D721Med (cell line): ENCODE data around the gene AP2A2.

Experiments used
- DNase-seq: peaks from one replicate; pipeline ENCODE4 v3.0.0; 2011; ENCODE audit warnings: low spot score; ENCODE audit not compliant: insufficient read length
- FAIRE-seq: peaks from 2 replicates; lab custom pipeline; 2011; peaks lifted over from hg19 to GRCh38; lab: Jason Lieb, UNC
- TF ChIP-seq, protein P1 (sequence below): IDR thresholded peaks from 2 replicates; pipeline ENCODE4 v1.5.1; 2012; ENCODE audit warnings: mild to moderate bottlenecking, control low read depth; ENCODE audit not compliant: insufficient read depth; ENCODE audit errors: missing control alignments

Gene AP2A2

DNA sequence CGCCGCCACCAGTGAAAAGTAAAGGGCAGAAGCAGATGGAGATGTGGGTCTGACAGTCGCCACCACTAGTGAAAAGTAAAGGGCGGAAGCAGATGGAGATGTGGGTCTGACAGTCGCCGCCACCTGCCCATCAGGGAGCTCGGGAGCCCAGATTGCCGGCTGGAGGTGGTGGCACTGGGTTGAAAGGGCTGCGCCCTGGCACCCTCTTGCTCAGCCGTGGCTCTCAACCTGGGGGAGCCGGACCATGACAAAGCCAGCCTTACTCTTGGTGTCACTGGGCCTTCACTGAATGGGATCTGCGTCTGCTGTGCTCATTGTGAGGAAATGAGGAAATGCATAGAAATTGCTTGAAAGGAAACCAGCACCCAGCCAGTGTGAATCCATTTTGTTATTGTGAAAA lies 36.3 kb downstream of the AP2A2 start:
- FAIRE-seq (no peak), DNase-seq (no peak)
- TF ChIP-seq, protein P1, sequence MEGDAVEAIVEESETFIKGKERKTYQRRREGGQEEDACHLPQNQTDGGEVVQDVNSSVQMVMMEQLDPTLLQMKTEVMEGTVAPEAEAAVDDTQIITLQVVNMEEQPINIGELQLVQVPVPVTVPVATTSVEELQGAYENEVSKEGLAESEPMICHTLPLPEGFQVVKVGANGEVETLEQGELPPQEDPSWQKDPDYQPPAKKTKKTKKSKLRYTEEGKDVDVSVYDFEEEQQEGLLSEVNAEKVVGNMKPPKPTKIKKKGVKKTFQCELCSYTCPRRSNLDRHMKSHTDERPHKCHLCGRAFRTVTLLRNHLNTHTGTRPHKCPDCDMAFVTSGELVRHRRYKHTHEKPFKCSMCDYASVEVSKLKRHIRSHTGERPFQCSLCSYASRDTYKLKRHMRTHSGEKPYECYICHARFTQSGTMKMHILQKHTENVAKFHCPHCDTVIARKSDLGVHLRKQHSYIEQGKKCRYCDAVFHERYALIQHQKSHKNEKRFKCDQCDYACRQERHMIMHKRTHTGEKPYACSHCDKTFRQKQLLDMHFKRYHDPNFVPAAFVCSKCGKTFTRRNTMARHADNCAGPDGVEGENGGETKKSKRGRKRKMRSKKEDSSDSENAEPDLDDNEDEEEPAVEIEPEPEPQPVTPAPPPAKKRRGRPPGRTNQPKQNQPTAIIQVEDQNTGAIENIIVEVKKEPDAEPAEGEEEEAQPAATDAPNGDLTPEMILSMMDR, result no peak

DNA sequence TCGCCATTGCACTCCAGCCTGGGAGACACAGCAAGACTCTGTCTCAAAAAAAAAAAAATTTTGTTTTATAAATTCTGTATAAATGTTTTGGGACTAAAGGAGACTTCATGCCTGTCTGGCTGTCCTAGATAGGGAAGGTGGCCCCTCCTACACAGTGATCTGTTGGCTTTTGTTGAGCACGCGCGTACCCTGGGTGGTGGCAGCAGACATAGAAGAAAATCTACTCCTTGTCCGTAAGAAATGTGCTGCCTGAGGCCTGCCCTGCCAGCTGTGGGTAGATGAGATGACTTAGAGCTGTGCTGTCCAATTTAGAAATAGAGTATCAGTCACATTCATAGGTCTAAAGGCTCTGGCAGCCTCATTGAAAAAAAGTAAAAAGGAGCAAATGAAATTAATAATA lies 37.0 kb downstream of the AP2A2 start:
- no peak for FAIRE-seq
- TF ChIP-seq, protein P1, result no peak
- DNase-seq, result no peak

DNA sequence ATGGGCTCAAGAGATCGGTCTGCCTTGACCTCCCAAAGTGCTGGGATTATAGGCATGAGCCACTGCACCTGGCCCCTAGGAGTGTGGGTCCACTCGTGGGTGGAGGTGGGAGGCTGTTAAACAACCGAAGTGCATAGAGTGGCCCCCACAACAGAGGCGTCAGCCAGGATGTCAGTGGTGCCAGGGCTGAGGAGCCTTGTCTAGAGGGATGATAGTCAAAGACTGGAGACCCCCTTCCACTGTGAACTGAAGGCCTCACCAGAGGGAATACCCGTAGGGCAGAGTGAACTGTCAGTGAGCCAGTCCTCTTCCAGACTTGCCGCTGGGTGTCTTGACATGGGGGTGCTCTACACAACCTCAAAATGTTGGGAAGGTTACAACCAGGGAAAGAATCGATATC lies 38.2 kb downstream of the AP2A2 start:
- TF ChIP-seq, protein P1, result no peak
- DNase-seq (no peak), FAIRE-seq (no peak)

DNA sequence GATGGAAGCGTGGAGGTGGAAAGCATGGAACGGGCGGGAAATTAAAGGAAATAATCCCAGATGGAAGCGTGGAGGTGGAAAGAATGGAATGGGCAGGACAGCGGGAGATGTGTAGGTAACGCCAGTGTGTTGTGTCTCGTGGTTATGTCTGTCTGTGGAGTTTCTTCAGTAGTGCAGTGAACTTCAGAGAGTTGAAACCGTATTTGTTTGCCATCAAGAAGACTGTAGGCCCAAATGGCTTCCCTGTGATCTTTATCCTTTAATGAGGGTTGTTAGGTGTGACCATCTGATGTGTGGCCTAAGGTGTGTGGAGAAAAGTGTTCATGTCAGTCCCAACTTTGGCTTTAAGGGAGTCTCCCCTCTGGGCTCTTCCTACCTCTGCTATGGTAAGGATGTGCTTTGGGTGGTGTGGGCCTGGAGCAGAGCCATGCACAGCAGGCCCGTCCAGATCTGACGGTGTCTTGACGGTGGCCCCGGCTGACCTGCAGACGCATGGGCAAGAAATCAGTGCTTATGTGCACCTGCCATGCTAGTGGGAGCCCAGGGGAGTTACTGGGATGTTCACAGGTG lies 39.6 kb downstream of the AP2A2 start:
- TF ChIP-seq, protein P1, result no peak
- no peak for DNase-seq
- FAIRE-seq, result no peak

DNA sequence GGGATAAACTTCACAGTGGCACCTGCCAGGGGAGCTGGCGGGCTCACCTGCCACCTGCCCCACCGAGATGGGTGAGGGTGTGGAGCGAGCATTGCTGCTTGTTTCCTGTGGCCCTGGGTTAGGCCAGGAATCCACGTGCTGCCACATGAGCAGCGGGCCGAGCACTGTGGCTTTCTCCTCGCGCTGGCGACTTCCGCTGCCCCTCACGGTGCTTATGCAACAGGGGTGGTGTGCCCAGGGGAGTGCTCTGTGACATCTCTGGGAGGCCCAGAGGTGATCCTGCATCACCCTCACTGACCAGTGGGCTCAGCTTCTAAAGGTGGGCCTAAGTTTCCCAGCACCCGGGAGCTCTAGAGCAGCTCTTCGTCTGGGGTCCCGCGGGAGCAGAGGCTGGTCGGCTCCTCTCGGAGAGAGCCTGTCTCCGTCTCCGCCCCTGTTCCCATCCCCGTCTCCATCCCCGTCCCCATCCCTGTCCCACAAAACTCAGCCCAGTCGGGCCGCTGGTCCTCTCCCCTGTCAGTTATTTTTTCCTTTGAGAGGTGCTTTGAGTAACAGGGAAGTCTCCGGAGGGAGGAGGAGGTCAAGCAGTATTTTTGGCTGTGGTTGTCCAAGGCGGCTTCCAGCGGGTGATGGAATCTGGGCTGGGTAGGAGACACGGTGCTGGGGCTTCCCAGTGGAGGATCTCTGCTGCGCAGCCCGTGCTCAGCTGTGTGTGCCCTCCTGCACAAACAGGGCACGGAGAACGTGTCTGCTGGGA lies 42.5 kb downstream of the AP2A2 start:
- TF ChIP-seq, protein P1, result no peak
- no peak for FAIRE-seq
- no peak for DNase-seq

DNA sequence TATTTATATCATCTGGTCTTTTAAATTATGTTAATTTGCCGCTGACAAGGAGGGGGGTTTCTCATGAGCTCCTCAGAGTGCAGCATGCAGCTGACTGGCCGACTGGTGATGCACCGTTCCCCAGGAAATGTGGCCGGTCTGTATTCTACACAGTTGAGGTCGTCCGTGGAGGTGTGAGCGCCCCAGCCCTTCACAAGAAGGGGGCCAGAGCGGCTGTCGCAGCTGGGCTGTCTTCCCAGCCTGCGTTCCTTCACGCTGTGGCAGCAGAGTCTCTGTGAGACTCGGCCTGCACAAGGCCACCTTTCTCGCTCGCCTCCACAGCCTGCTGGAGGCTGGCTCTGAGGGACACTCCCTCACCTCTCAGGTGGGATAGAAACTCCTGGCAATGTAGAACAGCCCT lies 43.2 kb downstream of the AP2A2 start:
- FAIRE-seq (no peak), DNase-seq (no peak)
- TF ChIP-seq, protein P1, result no peak

DNA sequence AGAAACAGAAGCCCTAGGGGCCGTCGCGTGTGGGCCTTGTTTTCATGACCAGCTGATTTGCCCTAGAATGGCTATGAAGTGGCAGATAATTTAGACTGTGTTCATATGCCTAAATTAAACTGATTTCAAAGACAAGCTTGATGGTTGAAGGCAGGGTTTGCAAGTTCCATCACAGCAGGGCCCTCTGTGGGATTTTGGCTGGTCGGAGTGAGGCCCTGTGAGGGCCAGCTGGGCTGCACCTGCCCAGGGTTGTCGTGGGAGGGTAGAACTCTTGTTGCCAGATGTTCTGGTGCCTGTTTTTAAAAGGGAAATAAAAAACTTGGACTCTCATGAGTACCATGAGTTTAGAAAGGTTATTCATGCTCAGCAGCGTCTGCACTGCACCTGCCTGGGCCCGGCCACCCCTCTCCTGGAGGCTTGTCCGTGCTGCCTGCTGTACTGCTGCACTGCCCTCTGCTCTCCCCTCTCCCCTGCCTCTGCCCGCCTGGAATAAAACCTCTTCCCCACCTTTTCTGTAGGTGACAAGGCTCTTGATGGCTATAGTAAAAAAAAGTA lies 44.1 kb downstream of the AP2A2 start:
- TF ChIP-seq, protein P1, result no peak
- no peak for DNase-seq
- FAIRE-seq, result no peak
